ENCODE measurements around the gene BCR. TPM values are rescaled to one million over a fixed set of nuclear protein-coding genes. Genes with fewer than 3 reads are reported as not detected.

The BCR gene
- total RNA-seq, 2 experiments from 2014 or later: 42.2 to 51.3 TPM

GRCh38 chr22:23222793-23223568 lies 42.7 kb downstream of the BCR start:
- Histone ChIP-seq H3K9me2 (ENCODE audit: insufficient read depth, low read length) (no peaks in the 10 kb centered on the region), H2AFZ (ENCODE audit: low read length) (no peak overlapping the region), H3K4me2 (ENCODE audit: low read length) (no peak overlapping the region), H4K20me1 (ENCODE audit: insufficient read depth, low read length) (no peaks in the 10 kb centered on the region), H3K79me2 (ENCODE audit: insufficient read depth, low read depth, low read length) (peaks cover 30% of the 10 kb centered on the region; the same call in 1 of the 2 replicates), H3K9me3 (ENCODE audit: low read length) (peaks cover 1% of the 10 kb centered on the region; the same call in 1 of the 2 replicates), H3K4me1 (ENCODE audit: insufficient read depth, low read length, poor library complexity, severe bottlenecking) (peaks cover 36% of the 10 kb centered on the region), H3K4me3 (ENCODE audit: low read depth, low read length, poor library complexity, severe bottlenecking) (no peak overlapping the region), H3K27ac (ENCODE audit: low read depth, low read length, poor library complexity, severe bottlenecking) (no peak overlapping the region), H3K36me3 (ENCODE audit: insufficient read depth, low read length) (peaks cover 4% of the 10 kb centered on the region; the same call in 1 of the 2 replicates)
- TF ChIP-seq EZH2phosphoT487 (IDR thresholded peaks at IDR 0.05; ENCODE audit: borderline replicate concordance, low read depth, low read length): no peak
- TF ChIP-seq CTCF (conservative IDR thresholded peaks at IDR 0.05; ENCODE audit: low read length): no peak
- intact Hi-C loops (cut with micrococcal nuclease; ENCODE audit: unreplicated experiment): no loop called here
- CTCF ChIA-PET (ENCODE audit: unreplicated experiment): no interaction called here
- POLR2A ChIA-PET: no interaction called here
- BruUV-seq (replicated peaks): no TSS peak
- no peak for DNase-seq (ENCODE audit: low spot score)

GRCh38 chr22:23223569-23224317 lies 43.4 kb downstream of the BCR start:
- no peak for DNase-seq (ENCODE audit: low spot score)
- BruUV-seq (replicated peaks): no TSS peak
- H3K4me1 ChIP-seq (ENCODE audit: insufficient read depth, low read length, poor library complexity, severe bottlenecking): peaks cover 28% of the 10 kb centered on the region
- H4K20me1 ChIP-seq (ENCODE audit: insufficient read depth, low read length): no peaks in the 10 kb centered on the region
- no peak overlapping the region for H3K4me2 ChIP-seq (ENCODE audit: low read length)
- TF ChIP-seq CTCF (conservative IDR thresholded peaks at IDR 0.05; ENCODE audit: low read length) (no peak), EZH2phosphoT487 (IDR thresholded peaks at IDR 0.05; ENCODE audit: borderline replicate concordance, low read depth, low read length) (no peak)
- H3K9me3 ChIP-seq (ENCODE audit: low read length): peaks cover 9% of the 10 kb centered on the region
- ChIA-PET POLR2A (no interaction called here), CTCF (ENCODE audit: unreplicated experiment) (no interaction called here)
- no peak overlapping the region for H3K27ac ChIP-seq (ENCODE audit: low read depth, low read length, poor library complexity, severe bottlenecking)
- H2AFZ ChIP-seq (ENCODE audit: low read length): no peak overlapping the region
- no peak overlapping the region for H3K4me3 ChIP-seq (ENCODE audit: low read depth, low read length, poor library complexity, severe bottlenecking)
- no peaks in the 10 kb centered on the region for H3K9me2 ChIP-seq (ENCODE audit: insufficient read depth, low read length)
- intact Hi-C loops (cut with micrococcal nuclease; ENCODE audit: unreplicated experiment): no loop called here
- peaks cover 11% of the 10 kb centered on the region; the same call in 1 of the 2 replicates for H3K36me3 ChIP-seq (ENCODE audit: insufficient read depth, low read length)
- peaks cover 23% of the 10 kb centered on the region; the same call in 1 of the 2 replicates for H3K79me2 ChIP-seq (ENCODE audit: insufficient read depth, low read depth, low read length)
